Retinal pigment epithelial cell (primary cell): ENCODE measurements around the gene CCDC179.

Source experiments
- DNase-seq: peaks from one replicate; pipeline ENCODE4 v3.0.0-alpha.2; 2010; ENCODE audit warnings: low read depth
- H3K4me3 ChIP-seq: 2 replicates; pipeline ENCODE4 v1.5.1; 2011; ENCODE audit warnings: mild to moderate bottlenecking, low read length, control low read depth, moderate library complexity
- CTCF ChIP-seq: conservative IDR thresholded peaks from 2 replicates; pipeline ENCODE4 v1.5.1; 2011; ENCODE audit warnings: low read depth, low read length, control low read depth, inconsistent platforms

Gene CCDC179

GRCh38 chr11:22846726-22847125 is 13.5 kb downstream of the CCDC179 start:
- H3K4me3 ChIP-seq, result no peak overlapping the region
- TF ChIP-seq CTCF, result no peak

GRCh38 chr11:22832315-22833015 is 27.8 kb downstream of the CCDC179 start:
- no peak for TF ChIP-seq CTCF
- H3K4me3 ChIP-seq, result no peak overlapping the region
- DNase-seq, result no peak

More at GRCh38 chr11:22846726-22847125, 13.5 kb downstream of the CCDC179 start:
- no peak for DNase-seq

GRCh38 chr11:22830082-22830414 is 30.2 kb downstream of the CCDC179 start:
- TF ChIP-seq CTCF, result no peak
- no peak for DNase-seq
- H3K4me3 ChIP-seq, result peak overlapping the region; percentile 39

GRCh38 chr11:22829231-22830081 is 30.8 kb downstream of the CCDC179 start, which contains the start of gene SVIP:
Gene SVIP, minus strand, starts transcription at chr11:22829801. Its CDS starts 53 bp downstream, at chr11:22829748.
- H3K4me3 ChIP-seq, result peak within 1 kb of the TSS; percentile 91
- TF ChIP-seq CTCF, result peak; percentile 73
- peak; percentile 72 for DNase-seq

GRCh38 chr11:22828373-22828772 is 31.9 kb downstream of the CCDC179 start:
- TF ChIP-seq CTCF, result no peak
- no peak for DNase-seq
- peak overlapping the region; percentile 91 for H3K4me3 ChIP-seq

- TF ChIP-seq CTCF, result no peak
- no peak for DNase-seq
- no peak overlapping the region for H3K4me3 ChIP-seq
Measured at GRCh38 chr11:22822203-22822602, 38.1 kb downstream of the CCDC179 start.

GRCh38 chr11:22809893-22810292 is 50.4 kb downstream of the CCDC179 start:
- no peak for DNase-seq
- no peak for TF ChIP-seq CTCF
- no peak overlapping the region for H3K4me3 ChIP-seq
